ENCODE data around the gene TSPAN15.

The TSPAN15 gene

GRCh38 chr10:69512901-69513300, 61.6 kb downstream of the TSPAN15 start:
- H3K4me2 ChIP-seq (ENCODE audit: low read depth, low read length, poor library complexity, severe bottlenecking) = no peak overlapping the region
- H3K27me3 ChIP-seq (ENCODE audit: low read length) = no peaks in the 10 kb centered on the region
- no peak overlapping the region for H3K9ac ChIP-seq (ENCODE audit: low read length)
- no peaks in the 10 kb centered on the region for H3K9me3 ChIP-seq (ENCODE audit: insufficient read depth, low read length)
- H4K20me1 ChIP-seq (ENCODE audit: low read depth, low read length) = no peaks in the 10 kb centered on the region
- H3K9me2 ChIP-seq (replicated peaks; ENCODE audit: insufficient read depth, low read length) = no peaks in the 10 kb centered on the region
- no peak overlapping the region for H3K27ac ChIP-seq (ENCODE audit: low read depth, low read length)
- no peaks in the 10 kb centered on the region for H3F3A ChIP-seq (ENCODE audit: insufficient read depth)
- H2AFZ ChIP-seq (ENCODE audit: low read depth, low read length, severe bottlenecking) = no peak overlapping the region
- H3K36me3 ChIP-seq (ENCODE audit: low read length) = no peaks in the 10 kb centered on the region
- no peaks in the 10 kb centered on the region for H3K79me2 ChIP-seq (ENCODE audit: insufficient read depth, low read length)
- H3K4me3 ChIP-seq (ENCODE audit: insufficient read depth, low read length, poor library complexity, severe bottlenecking) = no peak overlapping the region
- TF ChIP-seq CTCF (IDR thresholded peaks at IDR 0.05; ENCODE audit: insufficient read depth, low read length, poor library complexity, severe bottlenecking) (no peak), EZH2phosphoT487 (conservative IDR thresholded peaks at IDR 0.05; ENCODE audit: low read length) (no peak)

- Histone ChIP-seq H3K9ac (ENCODE audit: low read length) (no peak overlapping the region), H3K79me2 (ENCODE audit: insufficient read depth, low read length) (no peaks in the 10 kb centered on the region), H4K20me1 (ENCODE audit: low read depth, low read length) (no peaks in the 10 kb centered on the region), H3K4me2 (ENCODE audit: low read depth, low read length, poor library complexity, severe bottlenecking) (no peak overlapping the region), H3K36me3 (ENCODE audit: low read length) (no peaks in the 10 kb centered on the region), H3K27me3 (ENCODE audit: low read length) (no peaks in the 10 kb centered on the region), H2AFZ (ENCODE audit: low read depth, low read length, severe bottlenecking) (no peak overlapping the region), H3K9me2 (replicated peaks; ENCODE audit: insufficient read depth, low read length) (no peaks in the 10 kb centered on the region), H3F3A (ENCODE audit: insufficient read depth) (no peaks in the 10 kb centered on the region), H3K27ac (ENCODE audit: low read depth, low read length) (no peak overlapping the region), H3K9me3 (ENCODE audit: insufficient read depth, low read length) (no peaks in the 10 kb centered on the region), H3K4me3 (ENCODE audit: insufficient read depth, low read length, poor library complexity, severe bottlenecking) (no peak overlapping the region)
- TF ChIP-seq EZH2phosphoT487 (conservative IDR thresholded peaks at IDR 0.05; ENCODE audit: low read length) = no peak
- no peak for TF ChIP-seq CTCF (IDR thresholded peaks at IDR 0.05; ENCODE audit: insufficient read depth, low read length, poor library complexity, severe bottlenecking)
Measured at GRCh38 chr10:69513617-69514016, 62.4 kb downstream of the TSPAN15 start.

DNA sequence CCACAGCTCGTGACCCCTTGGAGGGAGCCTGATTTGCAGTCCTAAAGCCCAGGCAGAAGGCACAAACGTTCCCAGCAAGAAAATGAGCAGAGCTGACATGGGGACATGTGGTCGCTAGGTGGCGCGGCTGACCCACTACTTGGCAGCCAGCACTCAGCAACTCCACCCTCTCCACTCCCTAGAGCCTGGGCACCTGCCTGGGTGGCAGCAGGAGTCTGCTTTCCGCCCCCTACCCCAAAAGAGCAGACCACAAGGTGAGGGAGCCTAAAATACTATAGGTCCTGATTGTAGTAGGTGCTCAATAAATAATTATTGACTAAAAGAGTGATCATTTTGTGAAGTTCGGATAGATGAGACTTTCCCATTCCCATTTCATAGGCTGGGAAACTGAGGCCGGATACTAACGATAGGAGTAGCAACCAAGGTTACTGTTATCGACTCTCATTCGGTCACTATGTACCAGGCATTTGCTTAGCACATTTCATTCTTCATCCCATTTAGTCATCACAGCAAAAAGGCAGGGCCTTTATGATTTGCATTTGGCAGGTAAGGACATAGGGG, 64.5 kb downstream of the TSPAN15 start:
- no peaks in the 10 kb centered on the region for H3K79me2 ChIP-seq (ENCODE audit: insufficient read depth, low read length)
- no peak overlapping the region for H3K9ac ChIP-seq (ENCODE audit: low read length)
- no peak overlapping the region for H2AFZ ChIP-seq (ENCODE audit: low read depth, low read length, severe bottlenecking)
- TF ChIP-seq CTCF (IDR thresholded peaks at IDR 0.05; ENCODE audit: insufficient read depth, low read length, poor library complexity, severe bottlenecking) (peak; percentile 70), EZH2phosphoT487 (conservative IDR thresholded peaks at IDR 0.05; ENCODE audit: low read length) (no peak)
- no peaks in the 10 kb centered on the region for H3K9me3 ChIP-seq (ENCODE audit: insufficient read depth, low read length)
- H3F3A ChIP-seq (ENCODE audit: insufficient read depth) = no peaks in the 10 kb centered on the region
- H3K4me3 ChIP-seq (ENCODE audit: insufficient read depth, low read length, poor library complexity, severe bottlenecking) = no peak overlapping the region
- no peak overlapping the region for H3K4me2 ChIP-seq (ENCODE audit: low read depth, low read length, poor library complexity, severe bottlenecking)
- no peak overlapping the region for H3K27ac ChIP-seq (ENCODE audit: low read depth, low read length)
- H3K9me2 ChIP-seq (replicated peaks; ENCODE audit: insufficient read depth, low read length) = no peaks in the 10 kb centered on the region
- no peaks in the 10 kb centered on the region for H3K36me3 ChIP-seq (ENCODE audit: low read length)
- H4K20me1 ChIP-seq (ENCODE audit: low read depth, low read length) = no peaks in the 10 kb centered on the region
- H3K27me3 ChIP-seq (ENCODE audit: low read length) = no peaks in the 10 kb centered on the region

Measured in SU-DHL-6 (cell line).